Liver (tissue), 9 donors: ENCODE data around the gene MYH11. TPM values are rescaled to one million over a fixed set of nuclear protein-coding genes. Genes with fewer than 3 reads are reported as not detected.
"Not testable (repeated sequence)": the region's sequence is repeated elsewhere in the genome, so short reads cannot be mapped to it uniquely, and the experiment has no call there.

Experiments used
- DNase-seq: peaks from one replicate; pipeline ENCODE4 v3.0.0-alpha.2; 2017; ENCODE audit warnings: low spot score
- H3K27ac ChIP-seq, 2 donors: one replicate each; pipeline ENCODE4 v1.7.0; 2013; ENCODE audit warnings: inconsistent platforms in 2 of 2, low read length in 2 of 2, control low read depth in 1 of 2, low read depth in 1 of 2, mild to moderate bottlenecking in 1 of 2
- H3K27me3 ChIP-seq, 4 donors: one replicate each; pipeline versions ENCODE4 v1.6.1 to v1.7.0; 2013; ENCODE audit warnings: low read length in 3 of 4, inconsistent platforms in 1 of 4, mild to moderate bottlenecking in 1 of 4, moderate library complexity in 1 of 4; ENCODE audit not compliant: control insufficient read depth in 4 of 4, insufficient read depth in 4 of 4
- H3K36me3 ChIP-seq, 4 donors: one replicate each; pipeline versions ENCODE4 v1.6.1 to v1.7.0; 2013; ENCODE audit warnings: low read length in 3 of 4, mild to moderate bottlenecking in 3 of 4, low read depth in 1 of 4, moderate library complexity in 1 of 4; ENCODE audit not compliant: control insufficient read depth in 4 of 4, insufficient read depth in 3 of 4
- H3K4me1 ChIP-seq, 4 donors: one replicate each; pipeline versions ENCODE4 v1.6.1 to v1.7.0; 2013; ENCODE audit warnings: low read length in 3 of 4, mild to moderate bottlenecking in 3 of 4, moderate library complexity in 1 of 4; ENCODE audit not compliant: control insufficient read depth in 4 of 4, insufficient read depth in 4 of 4
- H3K4me3 ChIP-seq, 3 donors: one replicate each; pipeline versions ENCODE4 v1.6.1 to v1.7.0; 2013; ENCODE audit warnings: low read length in 3 of 3, control low read depth in 1 of 3, low read depth in 1 of 3, mild to moderate bottlenecking in 1 of 3
- H3K9ac ChIP-seq, 2 donors: one replicate each; pipeline ENCODE4 v1.7.0; 2013; ENCODE audit warnings: low read length in 2 of 2, mild to moderate bottlenecking in 2 of 2, moderate library complexity in 2 of 2, control low read depth in 1 of 2, low read depth in 1 of 2
- H3K9me3 ChIP-seq, 4 donors: one replicate each; pipeline versions ENCODE4 v1.6.1 to v1.7.0; 2013; ENCODE audit warnings: low read length in 3 of 4; ENCODE audit not compliant: control insufficient read depth in 4 of 4
- EGR1 ChIP-seq, 2 donors: IDR thresholded peaks; 2 replicates each; pipeline ENCODE4 v1.6.1; 2016 to 2018; ENCODE audit warnings: antibody characterized with exemption in 2 of 2, low read depth in 2 of 2
- FOXA1 ChIP-seq: IDR thresholded peaks from 2 replicates; pipeline ENCODE4 v1.6.1; 2016; ENCODE audit warnings: antibody characterized with exemption
- FOXA2 ChIP-seq: IDR thresholded peaks from 2 replicates; pipeline ENCODE4 v1.6.1; 2016; ENCODE audit warnings: antibody characterized with exemption
- GABPA ChIP-seq, 2 donors: IDR thresholded peaks in 1 of 2; conservative IDR thresholded peaks in 1 of 2; 2 replicates each; pipeline ENCODE4 v1.6.1; 2016; ENCODE audit warnings: antibody characterized with exemption in 2 of 2, mild to moderate bottlenecking in 1 of 2, moderate library complexity in 1 of 2
- HNF4A ChIP-seq, 2 donors: conservative IDR thresholded peaks; 2 replicates each; pipeline ENCODE4 v1.6.1; 2016; ENCODE audit warnings: antibody characterized with exemption in 2 of 2, mild to moderate bottlenecking in 2 of 2
- HNF4G ChIP-seq: IDR thresholded peaks from 2 replicates; pipeline ENCODE4 v1.6.1; 2016; ENCODE audit warnings: antibody characterized with exemption
- JUND ChIP-seq, 2 donors: IDR thresholded peaks; 2 replicates each; pipeline ENCODE4 v1.6.1; 2016; ENCODE audit warnings: antibody characterized with exemption in 2 of 2
- NR2F2 ChIP-seq: IDR thresholded peaks from 2 replicates; pipeline ENCODE4 v1.6.1; 2016; ENCODE audit warnings: antibody characterized with exemption
- RXRA ChIP-seq, 2 donors: IDR thresholded peaks; 2 replicates each; pipeline ENCODE4 v1.6.1; 2017 to 2018; ENCODE audit warnings: antibody characterized with exemption in 2 of 2, mild to moderate bottlenecking in 1 of 2
- SP1 ChIP-seq: IDR thresholded peaks from 2 replicates; pipeline ENCODE4 v1.6.1; 2018; ENCODE audit warnings: antibody characterized with exemption, mild to moderate bottlenecking
- TAF1 ChIP-seq: conservative IDR thresholded peaks from 2 replicates; pipeline ENCODE4 v1.6.1; 2016; ENCODE audit warnings: antibody characterized with exemption, mild to moderate bottlenecking
- WGBS: extraction: QIAGEN DNeasy Blood & Tissue Kit; methylation state at CpG from one replicate; pipeline ENCODE4 v1.1.7; 2013; 5-methylcytosine and 5-hydroxymethylcytosine counted together
- polyA plus RNA-seq, 2 donors: library from polyadenylated mRNA; stranded (reverse) in 1 of 2; unstranded in 1 of 2; fragments of 200-250 nt in 1 of 2; fragments of >200 nt in 1 of 2; fragmentation: Nextera tagmentation in 1 of 2; extraction: Ambion mirVana in 1 of 2; gene quantifications; one replicate each; pipeline versions ENCODE4 v1.2.1 to v1.2.3, GENCODE V29; 2013 to 2015
- total RNA-seq, 2 donors: library from RNA; depleted of rRNA; stranded (reverse); fragments of >200 nt; gene quantifications; one replicate each; pipeline ENCODE4 v1.2.3, GENCODE V29; 2014
- TF ChIP-seq, protein P1 (sequence below): IDR thresholded peaks from 2 replicates; pipeline ENCODE4 v1.6.1; 2016; ENCODE audit warnings: antibody characterized with exemption
- TF ChIP-seq, protein P2 (sequence below): IDR thresholded peaks from 2 replicates; pipeline ENCODE4 v1.6.1; 2016; ENCODE audit warnings: antibody characterized with exemption
- TF ChIP-seq, protein P3 (sequence below): fragments of 150-350 bp; IDR thresholded peaks from 2 replicates; pipeline ENCODE4 v1.5.1; 2017; ENCODE audit warnings: improper control_type of control experiment, low read depth, low read length; ENCODE audit not compliant: missing input control
- donor health status: healthy.
- donor health status: healthy.
- donor health status: healthy.
- donor health status: healthy.
- donor health status: healthy.

MYH11 gene
- total and polyA plus RNA-seq, 4 donors: 0.51 to 33.7 (median 4.0) TPM

DNA sequence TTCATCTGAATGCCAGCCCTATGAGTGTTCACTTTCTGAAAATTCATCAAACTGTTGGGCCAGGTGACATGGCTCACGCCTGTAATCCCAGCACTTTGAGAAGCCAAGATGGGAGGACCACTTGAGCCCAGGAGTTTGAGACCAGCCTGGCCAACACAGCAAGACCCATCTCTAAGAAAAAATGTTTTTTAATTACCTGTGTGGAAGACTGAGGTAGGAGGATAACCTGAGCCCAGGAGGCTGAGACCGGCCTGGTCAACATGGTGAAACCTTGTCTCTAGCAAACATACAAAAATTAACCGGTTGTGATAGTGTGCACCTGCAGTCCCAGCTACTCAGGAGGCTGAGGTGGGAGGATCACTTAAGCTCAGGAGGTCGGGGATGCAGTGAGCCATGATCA lies 10.3 kb downstream of the MYH11 start:
- Histone ChIP-seq H3K9me3 (no peaks in the 10 kb centered on the region), H3K27ac (no peak overlapping the region), H3K4me1 (no peaks in the 10 kb centered on the region), H3K9ac (no peak overlapping the region), H3K36me3 (no peaks in the 10 kb centered on the region), H3K27me3 (peaks cover 0 to 5% (median 0%) of the 10 kb centered on the region in 4 donors), H3K4me3 (no peak overlapping the region)
- TF ChIP-seq HNF4A (conservative IDR thresholded peaks at IDR 0.05): no peak
- no peak for TF ChIP-seq GABPA (IDR thresholded peaks at IDR 0.05 in 1 of 2, conservative IDR thresholded peaks at IDR 0.05 in 1 of 2)
- TF ChIP-seq TAF1: no peak
- no peak for TF ChIP-seq FOXA1
- TF ChIP-seq, protein P1, sequence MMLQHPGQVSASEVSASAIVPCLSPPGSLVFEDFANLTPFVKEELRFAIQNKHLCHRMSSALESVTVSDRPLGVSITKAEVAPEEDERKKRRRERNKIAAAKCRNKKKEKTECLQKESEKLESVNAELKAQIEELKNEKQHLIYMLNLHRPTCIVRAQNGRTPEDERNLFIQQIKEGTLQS: no peak
- TF ChIP-seq JUND (IDR thresholded peaks at IDR 0.05): no peak
- TF ChIP-seq EGR1 (IDR thresholded peaks at IDR 0.05; ENCODE audit: low read depth in 2 of 2): no peak
- no peak for TF ChIP-seq FOXA2
- TF ChIP-seq RXRA (IDR thresholded peaks at IDR 0.05): no peak
- TF ChIP-seq HNF4G: no peak
- TF ChIP-seq NR2F2: no peak
- TF ChIP-seq SP1: no peak
- TF ChIP-seq, protein P2, sequence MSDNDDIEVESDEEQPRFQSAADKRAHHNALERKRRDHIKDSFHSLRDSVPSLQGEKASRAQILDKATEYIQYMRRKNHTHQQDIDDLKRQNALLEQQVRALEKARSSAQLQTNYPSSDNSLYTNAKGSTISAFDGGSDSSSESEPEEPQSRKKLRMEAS: no peak
- TF ChIP-seq, protein P3, sequence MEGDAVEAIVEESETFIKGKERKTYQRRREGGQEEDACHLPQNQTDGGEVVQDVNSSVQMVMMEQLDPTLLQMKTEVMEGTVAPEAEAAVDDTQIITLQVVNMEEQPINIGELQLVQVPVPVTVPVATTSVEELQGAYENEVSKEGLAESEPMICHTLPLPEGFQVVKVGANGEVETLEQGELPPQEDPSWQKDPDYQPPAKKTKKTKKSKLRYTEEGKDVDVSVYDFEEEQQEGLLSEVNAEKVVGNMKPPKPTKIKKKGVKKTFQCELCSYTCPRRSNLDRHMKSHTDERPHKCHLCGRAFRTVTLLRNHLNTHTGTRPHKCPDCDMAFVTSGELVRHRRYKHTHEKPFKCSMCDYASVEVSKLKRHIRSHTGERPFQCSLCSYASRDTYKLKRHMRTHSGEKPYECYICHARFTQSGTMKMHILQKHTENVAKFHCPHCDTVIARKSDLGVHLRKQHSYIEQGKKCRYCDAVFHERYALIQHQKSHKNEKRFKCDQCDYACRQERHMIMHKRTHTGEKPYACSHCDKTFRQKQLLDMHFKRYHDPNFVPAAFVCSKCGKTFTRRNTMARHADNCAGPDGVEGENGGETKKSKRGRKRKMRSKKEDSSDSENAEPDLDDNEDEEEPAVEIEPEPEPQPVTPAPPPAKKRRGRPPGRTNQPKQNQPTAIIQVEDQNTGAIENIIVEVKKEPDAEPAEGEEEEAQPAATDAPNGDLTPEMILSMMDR: no peak
- WGBS: 77% methylated on average over 4 of the region's 4 CpGs
- no peak for DNase-seq

DNA sequence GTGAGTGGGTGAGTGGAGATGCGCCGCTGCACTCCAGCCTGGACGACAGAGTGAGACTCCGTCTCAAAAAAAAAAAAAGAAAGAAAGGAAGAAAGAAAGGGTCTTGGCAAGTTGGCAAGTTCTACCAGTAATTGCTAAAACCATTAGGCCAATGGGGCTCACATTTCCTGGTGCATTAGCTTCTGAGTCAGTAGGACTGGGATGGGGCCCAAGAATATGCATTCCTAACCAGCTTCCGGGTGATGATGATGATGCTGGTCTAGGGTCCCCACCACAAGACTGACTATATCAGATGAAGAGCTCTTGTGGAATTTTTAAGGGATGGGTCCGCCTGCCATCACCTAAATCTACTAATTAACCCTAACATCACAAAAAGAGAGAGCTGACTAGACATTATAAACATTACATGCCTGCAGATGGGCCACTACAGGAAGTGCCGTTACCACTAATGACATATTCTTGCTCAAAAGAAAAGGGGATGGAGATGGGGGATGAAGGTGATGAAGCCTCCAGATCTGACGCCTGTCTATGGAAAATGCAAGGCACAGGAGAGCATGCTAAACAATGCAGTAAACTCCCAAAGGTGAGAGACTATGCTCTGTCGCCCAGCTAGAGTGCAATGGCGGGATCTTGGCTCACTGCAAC lies 13.1 kb downstream of the MYH11 start:
- H3K4me1 ChIP-seq: no peaks in the 10 kb centered on the region
- no peak overlapping the region for H3K9ac ChIP-seq
- 85% methylated on average over 10 of the region's 10 CpGs for WGBS
- no peaks in the 10 kb centered on the region for H3K9me3 ChIP-seq
- H3K27ac ChIP-seq: no peak overlapping the region
- DNase-seq: no peak
- TF ChIP-seq TAF1 (no peak), HNF4G (no peak), NR2F2 (no peak), JUND (IDR thresholded peaks at IDR 0.05) (no peak)
- H3K36me3 ChIP-seq: no peaks in the 10 kb centered on the region
- peaks cover 0 to 4% (median 0%) of the 10 kb centered on the region in 4 donors for H3K27me3 ChIP-seq
- no peak overlapping the region for H3K4me3 ChIP-seq

DNA sequence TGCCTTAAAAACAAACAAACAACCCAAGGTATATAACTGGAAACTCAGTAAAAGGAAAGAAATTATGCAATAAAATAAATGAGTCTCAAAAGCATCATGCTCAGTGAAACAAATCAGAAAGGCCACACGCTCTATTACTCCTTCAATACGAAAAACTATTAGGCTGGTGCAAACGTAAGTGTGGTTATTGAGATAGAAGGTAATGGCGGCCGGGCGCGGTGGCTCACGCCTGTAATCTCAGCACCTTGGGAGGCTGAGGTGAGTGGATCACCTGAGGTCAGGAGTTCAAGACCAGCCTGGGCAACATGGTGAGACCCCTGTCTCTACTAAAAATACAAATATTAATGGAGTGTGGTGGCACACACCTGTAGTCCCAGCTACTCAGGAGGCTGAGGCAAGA lies 17.6 kb downstream of the MYH11 start:
- not testable (repeated sequence) for H3K4me1 ChIP-seq, H3K9ac ChIP-seq, H3K36me3 ChIP-seq, H3K9me3 ChIP-seq, H3K27me3 ChIP-seq, H3K27ac ChIP-seq, H3K4me3 ChIP-seq, DNase-seq
- 89% methylated on average over 8 of the region's 8 CpGs for WGBS
